Keratinocyte (primary cell): Measurements from ENCODE around the gene IGFALS. TPM values are rescaled to one million over a fixed set of nuclear protein-coding genes. Genes with fewer than 3 reads are reported as not detected.

Source experiments
- DNase-seq: peaks from one replicate; pipeline ENCODE4 v3.0.0-alpha.2; 2011; ENCODE audit warnings: low read depth, missing footprints, low spot score
- FAIRE-seq: peaks from 2 replicates; lab custom pipeline; 2011; peaks lifted over from hg19 to GRCh38; lab: Jason Lieb, UNC
- H2AFZ ChIP-seq: 2 replicates; pipeline ENCODE4 v1.6.0; 2012; ENCODE audit warnings: low read length, control low read depth, inconsistent platforms; ENCODE audit not compliant: control insufficient read depth
- H3K27ac ChIP-seq: 2 replicates; pipeline ENCODE4 v1.5.1; 2011; ENCODE audit warnings: low read length; ENCODE audit not compliant: control insufficient read depth, insufficient read depth
- H3K27me3 ChIP-seq: 3 replicates; pipeline ENCODE4 v1.6.0; 2011; ENCODE audit warnings: low read length; ENCODE audit not compliant: control insufficient read depth, insufficient read depth; ENCODE audit errors: extremely low read depth
- H3K36me3 ChIP-seq, 2 experiments: 2 replicates in 1 of 2; 3 replicates in 1 of 2; pipeline ENCODE4 v1.5.1; 2011; ENCODE audit warnings: low read length in 2 of 2, mild to moderate bottlenecking in 1 of 2; ENCODE audit not compliant: control insufficient read depth in 2 of 2, insufficient read depth in 2 of 2; ENCODE audit errors: extremely low read depth in 1 of 2
- H3K4me1 ChIP-seq: 3 replicates; pipeline ENCODE4 v1.5.1; 2011; ENCODE audit warnings: low read length; ENCODE audit not compliant: control insufficient read depth, insufficient read depth; ENCODE audit errors: extremely low read depth
- H3K4me2 ChIP-seq: 3 replicates; pipeline ENCODE4 v1.6.0; 2011; ENCODE audit warnings: low read depth, low read length; ENCODE audit not compliant: control insufficient read depth, insufficient read depth; ENCODE audit errors: extremely low read depth
- H3K4me3 ChIP-seq, 3 experiments: fragments of 200-600 bp in 1 of 3; sonication (generic) in 1 of 3; 2 replicates in 2 of 3; 3 replicates in 1 of 3; pipeline ENCODE4 v1.5.1; 2011 to 2016; ENCODE audit warnings: low read length in 3 of 3, mild to moderate bottlenecking in 3 of 3, control low read depth in 2 of 3, inconsistent platforms in 1 of 3, low read depth in 1 of 3, mixed read lengths in 1 of 3, mixed run types in 1 of 3, moderate library complexity in 1 of 3; ENCODE audit not compliant: control insufficient read depth in 2 of 3, insufficient read depth in 2 of 3; ENCODE audit errors: extremely low read depth in 1 of 3
- H3K79me2 ChIP-seq: 2 replicates; pipeline ENCODE4 v1.6.0; 2012; ENCODE audit warnings: low read length; ENCODE audit not compliant: control insufficient read depth, insufficient read depth
- H3K9ac ChIP-seq: 3 replicates; pipeline ENCODE4 v1.6.0; 2011; ENCODE audit warnings: low read length; ENCODE audit not compliant: control insufficient read depth, insufficient read depth; ENCODE audit errors: extremely low read depth
- H3K9me1 ChIP-seq: 3 replicates; pipeline ENCODE4 v1.6.0; 2011; ENCODE audit warnings: low read length; ENCODE audit not compliant: control insufficient read depth, insufficient read depth; ENCODE audit errors: extremely low read depth
- H3K9me3 ChIP-seq: 2 replicates; pipeline ENCODE4 v1.5.1; 2012; ENCODE audit warnings: low read depth, low read length; ENCODE audit not compliant: control insufficient read depth
- H4K20me1 ChIP-seq: 3 replicates; pipeline ENCODE4 v1.6.0; 2011; ENCODE audit warnings: low read length; ENCODE audit not compliant: control insufficient read depth, insufficient read depth; ENCODE audit errors: extremely low read depth
- CTCF ChIP-seq, 3 experiments: IDR thresholded peaks in 1 of 3; conservative IDR thresholded peaks in 1 of 3; optimal IDR thresholded peaks in 1 of 3; 2 replicates in 2 of 3; 3 replicates in 1 of 3; pipeline versions ENCODE3 to v1.5.1; 2011; ENCODE audit warnings: low read length in 3 of 3, mild to moderate bottlenecking in 3 of 3, moderate library complexity in 2 of 3, control low read depth in 1 of 3, inconsistent platforms in 1 of 3; ENCODE audit not compliant: insufficient read depth in 2 of 3; ENCODE audit errors: extremely low read depth in 1 of 3
- EZH2 ChIP-seq: IDR thresholded peaks from one replicate; pipeline ENCODE4 v1.6.1; 2012; ENCODE audit warnings: inconsistent platforms, mild to moderate bottlenecking, low read length, moderate library complexity
- dilution Hi-C: fragments of 300-500 bp; cut with MboI; formaldehyde crosslinking; loops from one replicate; pipeline ENCODE4 v1.7.0; 2020; ENCODE audit warnings: low sequenced_read_pairs; ENCODE audit not compliant: extremely low pct_ligation_motif_present
- polyA plus RNA-seq, 5 experiments: library from polyadenylated mRNA; depleted of rRNA in 3 of 5; stranded (reverse) in 3 of 5; stranded (forward) in 1 of 5; unstranded in 1 of 5; fragments of >200 nt; gene quantifications; 1 replicate in 1 of 5; 2 replicates in 3 of 5; 3 replicates in 1 of 5; pipeline versions ENCODE4 v1.2.1 to v1.2.3, GENCODE V29; 2011 to 2012; ENCODE audit warnings: missing spikeins in 2 of 5, low read depth in 1 of 5, low replicate concordance in 1 of 5

IGFALS gene
- polyA plus RNA-seq, 1 donor (not counting 4 experiments of a cell fraction or from before 2014, with no cell fraction given), result not detected

- no peak overlapping the region for H3K4me2 ChIP-seq
- peaks cover 3% of the 10 kb centered on the region for H3K4me1 ChIP-seq
- FAIRE-seq, result no peak
- no peak overlapping the region for H2AFZ ChIP-seq
- DNase-seq, result no peak
- H3K36me3 ChIP-seq, result peaks cover 17 to 32% of the 10 kb centered on the region in 2 experiments
- no peaks in the 10 kb centered on the region for H4K20me1 ChIP-seq
- H3K9me3 ChIP-seq, result no peaks in the 10 kb centered on the region
- no peaks in the 10 kb centered on the region for H3K9me1 ChIP-seq
- TF ChIP-seq CTCF (optimal IDR thresholded peaks at IDR 0.05 in 1 of 3, IDR thresholded peaks at IDR 0.05 in 1 of 3, conservative IDR thresholded peaks at IDR 0.05 in 1 of 3; ENCODE audit: extremely low read depth in 1 of 3, insufficient read depth in 2 of 3, low read length in 3 of 3) (no peak), EZH2 (no peak)
- no peak overlapping the region for H3K27ac ChIP-seq
- H3K4me3 ChIP-seq, result no peak overlapping the region
- dilution Hi-C loops, result no loop called here
- no peaks in the 10 kb centered on the region for H3K27me3 ChIP-seq
- H3K79me2 ChIP-seq, result no peaks in the 10 kb centered on the region
- H3K9ac ChIP-seq, result no peak overlapping the region
Measured at GRCh38 chr16:1762196-1762878, 31.2 kb downstream of the IGFALS start.

GRCh38 chr16:1761751-1762150, 31.8 kb downstream of the IGFALS start:
- no peak overlapping the region for H2AFZ ChIP-seq
- H3K27ac ChIP-seq, result no peak overlapping the region
- H3K9me3 ChIP-seq, result no peaks in the 10 kb centered on the region
- no peaks in the 10 kb centered on the region for H3K9me1 ChIP-seq
- no peak overlapping the region for H3K4me2 ChIP-seq
- no peak overlapping the region for H3K9ac ChIP-seq
- H3K27me3 ChIP-seq, result no peaks in the 10 kb centered on the region
- dilution Hi-C loops, result no loop called here
- peaks cover 3% of the 10 kb centered on the region for H3K4me1 ChIP-seq
- H3K4me3 ChIP-seq, result no peak overlapping the region
- TF ChIP-seq EZH2, result no peak
- TF ChIP-seq CTCF (optimal IDR thresholded peaks at IDR 0.05 in 1 of 3, IDR thresholded peaks at IDR 0.05 in 1 of 3, conservative IDR thresholded peaks at IDR 0.05 in 1 of 3; ENCODE audit: extremely low read depth in 1 of 3, insufficient read depth in 2 of 3, low read length in 3 of 3), result no peak
- H4K20me1 ChIP-seq, result no peaks in the 10 kb centered on the region
- no peak for FAIRE-seq
- no peak for DNase-seq
- H3K79me2 ChIP-seq, result no peaks in the 10 kb centered on the region
- peaks cover 17 to 31% of the 10 kb centered on the region in 2 experiments for H3K36me3 ChIP-seq
